Endothelial cell (in vitro differentiated cells): Measurements from ENCODE around the gene ATG101. TPM values are rescaled to one million over a fixed set of nuclear protein-coding genes. Genes with fewer than 3 reads are reported as not detected.

Source experiments
- DNase-seq: peaks from one replicate; pipeline ENCODE4 v3.0.0; 2021; ENCODE audit warnings: low spot score
- H3K27ac Mint-ChIP-seq: one replicate; pipeline ENCODE4 v1.8.0; 2021; ENCODE audit warnings: mixed read lengths, inconsistent platforms; ENCODE audit not compliant: unreplicated experiment
- H3K27me3 Mint-ChIP-seq: one replicate; pipeline ENCODE4 v1.8.0; 2021; ENCODE audit warnings: mild to moderate bottlenecking, moderate library complexity, mixed read lengths, inconsistent platforms; ENCODE audit not compliant: unreplicated experiment
- H3K36me3 Mint-ChIP-seq: one replicate; pipeline ENCODE4 v1.8.0; 2021; ENCODE audit warnings: mild to moderate bottlenecking, low read depth, mixed read lengths, inconsistent platforms; ENCODE audit not compliant: unreplicated experiment
- H3K4me1 Mint-ChIP-seq: one replicate; pipeline ENCODE4 v1.8.0; 2021; ENCODE audit warnings: mild to moderate bottlenecking, mixed read lengths, inconsistent platforms; ENCODE audit not compliant: unreplicated experiment
- H3K4me3 Mint-ChIP-seq: one replicate; pipeline ENCODE4 v1.8.0; 2021; ENCODE audit warnings: mild to moderate bottlenecking, mixed read lengths, inconsistent platforms; ENCODE audit not compliant: unreplicated experiment
- H3K9me3 Mint-ChIP-seq: one replicate; pipeline ENCODE4 v1.8.0; 2021; ENCODE audit warnings: mixed read lengths, inconsistent platforms; ENCODE audit not compliant: unreplicated experiment
- total RNA-seq: library from RNA; stranded (reverse); fragmentation: NEBNext Ultra II Directional; extraction: Animal tissue kit (Norgen Biotek cat#: 25700); gene quantifications from one replicate; pipeline ENCODE4 v1.2.1, GENCODE V29; 2021; ENCODE audit not compliant: unreplicated experiment
- TF ChIP-seq, protein P1 (sequence below): fragments of 200-600 bp; sonication (generic); IDR thresholded peaks from one replicate; pipeline ENCODE4 v1.5.0; 2021; ENCODE audit warnings: antibody characterized with exemption; ENCODE audit not compliant: unreplicated experiment

Gene ATG101
- total RNA-seq, 1 donor from 2014 or later = 30.6 TPM

GRCh38 chr12:52045794-52046199 is 24.0 kb upstream of the ATG101 start:
- H3K9me3 Mint-ChIP-seq = no peaks in the 10 kb centered on the region
- peaks cover 7% of the 10 kb centered on the region for H3K36me3 Mint-ChIP-seq
- H3K27me3 Mint-ChIP-seq = peaks cover 15% of the 10 kb centered on the region
- TF ChIP-seq, protein P1, sequence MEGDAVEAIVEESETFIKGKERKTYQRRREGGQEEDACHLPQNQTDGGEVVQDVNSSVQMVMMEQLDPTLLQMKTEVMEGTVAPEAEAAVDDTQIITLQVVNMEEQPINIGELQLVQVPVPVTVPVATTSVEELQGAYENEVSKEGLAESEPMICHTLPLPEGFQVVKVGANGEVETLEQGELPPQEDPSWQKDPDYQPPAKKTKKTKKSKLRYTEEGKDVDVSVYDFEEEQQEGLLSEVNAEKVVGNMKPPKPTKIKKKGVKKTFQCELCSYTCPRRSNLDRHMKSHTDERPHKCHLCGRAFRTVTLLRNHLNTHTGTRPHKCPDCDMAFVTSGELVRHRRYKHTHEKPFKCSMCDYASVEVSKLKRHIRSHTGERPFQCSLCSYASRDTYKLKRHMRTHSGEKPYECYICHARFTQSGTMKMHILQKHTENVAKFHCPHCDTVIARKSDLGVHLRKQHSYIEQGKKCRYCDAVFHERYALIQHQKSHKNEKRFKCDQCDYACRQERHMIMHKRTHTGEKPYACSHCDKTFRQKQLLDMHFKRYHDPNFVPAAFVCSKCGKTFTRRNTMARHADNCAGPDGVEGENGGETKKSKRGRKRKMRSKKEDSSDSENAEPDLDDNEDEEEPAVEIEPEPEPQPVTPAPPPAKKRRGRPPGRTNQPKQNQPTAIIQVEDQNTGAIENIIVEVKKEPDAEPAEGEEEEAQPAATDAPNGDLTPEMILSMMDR = no peak
- H3K27ac Mint-ChIP-seq = no peak overlapping the region
- no peak overlapping the region for H3K4me3 Mint-ChIP-seq
- H3K4me1 Mint-ChIP-seq = peaks cover 18% of the 10 kb centered on the region
- no peak for DNase-seq

DNA sequence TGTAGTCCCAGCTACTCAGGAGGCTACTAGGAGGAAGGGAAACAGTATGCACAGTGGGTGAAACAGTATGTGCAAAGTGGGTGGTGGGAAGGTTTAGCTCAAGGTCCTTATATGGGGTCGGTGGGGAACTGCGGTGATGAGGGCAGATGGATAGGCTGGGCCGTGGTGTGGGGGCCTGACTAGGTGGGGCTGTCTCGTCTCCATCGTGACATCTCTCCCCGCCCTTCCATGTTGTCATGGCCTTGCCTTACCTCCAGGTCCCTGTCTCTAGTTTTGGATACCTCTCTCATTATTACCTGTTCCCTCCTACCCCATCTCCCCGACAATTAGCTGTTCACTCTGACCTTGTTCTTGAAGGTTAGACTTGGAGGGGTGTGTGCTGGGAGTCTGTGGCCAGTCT is 22.9 kb upstream of the ATG101 start:
- TF ChIP-seq, protein P1 = no peak
- peaks cover 7% of the 10 kb centered on the region for H3K36me3 Mint-ChIP-seq
- no peak for DNase-seq
- no peaks in the 10 kb centered on the region for H3K9me3 Mint-ChIP-seq
- no peak overlapping the region for H3K27ac Mint-ChIP-seq
- H3K27me3 Mint-ChIP-seq = peaks cover 13% of the 10 kb centered on the region
- H3K4me1 Mint-ChIP-seq = peaks cover 19% of the 10 kb centered on the region
- no peak overlapping the region for H3K4me3 Mint-ChIP-seq

DNA sequence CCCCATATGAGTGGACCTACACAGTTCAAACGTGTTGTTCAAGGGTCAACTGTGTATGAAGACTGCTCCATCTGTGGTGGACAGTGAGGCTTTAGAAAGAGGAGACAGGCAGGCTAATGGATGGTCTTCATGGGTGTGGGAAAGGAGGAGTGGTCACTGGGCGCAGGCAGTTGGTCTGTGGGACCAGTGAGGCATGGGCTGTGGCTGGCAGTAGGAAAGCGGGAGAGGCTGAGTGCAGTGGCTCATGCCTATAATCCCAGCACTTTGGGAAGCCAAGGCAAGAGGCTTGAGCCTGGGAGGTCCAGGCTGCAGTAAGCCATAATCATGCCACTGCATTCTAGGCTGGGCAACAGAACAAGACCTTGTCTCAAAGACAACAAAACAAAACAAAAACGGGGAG is 20.5 kb upstream of the ATG101 start:
- Mint-ChIP-seq H3K4me3 (peak overlapping the region; percentile 49), H3K36me3 (peaks cover 7% of the 10 kb centered on the region), H3K9me3 (no peaks in the 10 kb centered on the region), H3K27me3 (peaks cover 16% of the 10 kb centered on the region), H3K27ac (no peak overlapping the region), H3K4me1 (peaks cover 18% of the 10 kb centered on the region)
- no peak for DNase-seq
- TF ChIP-seq, protein P1 = no peak

- H3K27me3 Mint-ChIP-seq = peaks cover 16% of the 10 kb centered on the region
- peaks cover 7% of the 10 kb centered on the region for H3K36me3 Mint-ChIP-seq
- H3K9me3 Mint-ChIP-seq = no peaks in the 10 kb centered on the region
- peak overlapping the region; percentile 49 for H3K4me3 Mint-ChIP-seq
- H3K4me1 Mint-ChIP-seq = peaks cover 16% of the 10 kb centered on the region
- DNase-seq = no peak
- H3K27ac Mint-ChIP-seq = no peak overlapping the region
- TF ChIP-seq, protein P1 = no peak
Measured at GRCh38 chr12:52049688-52050087, 20.1 kb upstream of the ATG101 start.

DNA sequence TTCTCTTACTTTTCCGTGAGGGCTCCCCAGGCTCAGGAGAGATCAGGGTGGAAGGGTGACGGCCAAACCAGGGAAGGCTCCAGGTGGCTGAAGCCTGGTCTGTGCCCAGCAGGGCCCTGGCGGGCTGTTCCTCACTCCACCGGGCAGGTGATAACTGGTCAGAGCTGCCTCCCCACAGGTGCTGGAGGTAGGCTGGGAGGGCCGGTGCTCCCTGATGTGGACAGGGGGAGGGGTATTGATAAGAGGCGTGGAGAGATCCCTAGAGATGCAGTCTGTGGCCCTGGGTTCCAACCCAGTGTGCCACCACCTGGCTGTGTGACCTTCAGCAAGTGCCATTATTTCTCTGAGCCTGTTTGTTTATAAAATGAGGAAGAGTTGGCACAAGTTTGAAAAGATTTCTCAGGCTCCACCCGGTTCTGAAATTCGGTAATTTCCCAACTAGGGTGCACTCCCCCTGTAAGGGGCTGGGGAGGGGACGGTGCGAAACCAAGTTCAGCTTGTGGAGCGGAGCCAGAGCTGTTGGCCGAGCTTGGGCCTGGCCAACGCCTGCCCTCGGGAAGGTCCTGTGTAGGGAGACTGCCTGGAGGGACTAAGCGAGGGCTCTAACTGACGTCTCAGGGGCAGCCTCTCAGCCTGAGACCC is 19.5 kb upstream of the ATG101 start:
- Mint-ChIP-seq H3K4me1 (peaks cover 16% of the 10 kb centered on the region), H3K27me3 (peaks cover 16% of the 10 kb centered on the region), H3K4me3 (peak overlapping the region; percentile 49), H3K27ac (no peak overlapping the region), H3K9me3 (no peaks in the 10 kb centered on the region), H3K36me3 (peaks cover 7% of the 10 kb centered on the region)
- TF ChIP-seq, protein P1 = no peak
- DNase-seq = no peak
